Mucosa of descending colon (tissue), 3 donors: ENCODE measurements around the gene CASZ1. TPM values are rescaled to one million over a fixed set of nuclear protein-coding genes. Genes with fewer than 3 reads are reported as not detected.

ENCODE experiments used
- ATAC-seq: fragments of 200-7000 bp; cut with Tn5 transposase; one replicate; pipeline ENCODE4 v1.9.1; 2020; ENCODE audit warnings: mild to moderate bottlenecking, moderate library complexity
- DNase-seq, 3 donors: peaks; one replicate each; pipeline ENCODE4 v3.0.0-alpha.2; 2020
- H3K36me3 ChIP-seq: fragments of 200-600 bp; one replicate; pipeline ENCODE4 v1.8.0; 2021; ENCODE audit warnings: low read depth, mild to moderate bottlenecking
- H3K4me1 ChIP-seq: fragments of 200-600 bp; one replicate; pipeline ENCODE4 v1.8.0; 2021; ENCODE audit warnings: low read depth, mild to moderate bottlenecking
- H3K4me3 ChIP-seq: fragments of 200-600 bp; one replicate; pipeline ENCODE4 v1.8.0; 2021; ENCODE audit warnings: mild to moderate bottlenecking
- H3K9me3 ChIP-seq: fragments of 200-600 bp; one replicate; pipeline ENCODE4 v1.8.0; 2021; ENCODE audit warnings: mild to moderate bottlenecking
- CTCF ChIP-seq: fragments of 200-600 bp; IDR thresholded peaks from one replicate; pipeline ENCODE4 v1.8.0; 2022; ENCODE audit warnings: antibody characterized with exemption, mild to moderate bottlenecking
- intact Hi-C, 2 donors: fragments of 100-400 bp; cut with DNase I in 1 of 2; cut with micrococcal nuclease in 1 of 2; formaldehyde crosslinking; loops; one replicate each; pipeline versions ENCODE4 v1.11.0 to v1.11.1; 2022; cut with DNase I, micrococcal nuclease
- total RNA-seq, 3 donors: library from RNA; stranded (reverse); fragmentation: NEBNext Ultra II Directional in 2 of 3; extraction: Animal tissue kit (Norgen Biotek cat#: 25700) in 2 of 3; gene quantifications; one replicate each; pipeline versions ENCODE4 v1.2.1 to v1.2.4, GENCODE V29; 2021 to 2023
- donor health status: DM: no; HTN: no; CAD: no; lungs with moderate emphysema.
- donor health status: DM: no; HTN: no; CAD: no.
- donor health status: DM: no; HTN: yes; CAD: no.

The CASZ1 gene
- total RNA-seq, 3 donors from 2014 or later, result 66.5 to 110 (median 84.5) TPM

DNA sequence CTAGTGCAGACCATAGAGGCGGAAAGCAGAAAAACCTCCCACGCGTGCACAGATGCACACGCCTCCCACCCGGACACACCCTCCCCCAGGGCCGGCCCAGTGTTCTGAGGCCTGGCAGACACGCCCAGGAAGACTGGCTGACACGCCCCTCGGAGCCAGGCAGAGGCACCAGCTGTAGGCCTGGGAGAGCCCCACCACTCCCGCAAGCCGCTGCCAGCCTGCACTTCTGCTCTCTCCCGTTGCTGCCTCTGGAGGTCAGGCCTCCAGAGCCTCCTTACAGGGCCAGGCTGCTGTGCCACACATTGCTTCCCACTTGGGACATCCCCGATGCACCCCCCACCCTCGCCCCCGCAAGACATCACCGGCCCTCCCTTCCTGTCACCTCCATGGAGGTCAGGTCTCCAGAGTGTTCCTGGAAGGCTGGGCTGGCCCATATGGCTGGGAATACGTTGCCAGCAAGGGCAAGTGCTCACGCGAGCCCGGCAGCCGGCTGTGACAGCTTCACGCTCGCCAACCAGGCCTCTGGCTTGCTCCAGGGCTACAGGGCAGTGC is 40.4 kb downstream of the CASZ1 start:
- no peak overlapping the region for H3K4me3 ChIP-seq
- TF ChIP-seq CTCF, result no peak
- peak; percentile 89 to 94 (median 92) for DNase-seq
- no peaks in the 10 kb centered on the region for H3K9me3 ChIP-seq
- no peaks in the 10 kb centered on the region for H3K36me3 ChIP-seq
- ATAC-seq, result peak; percentile 79
- peaks cover 50% of the 10 kb centered on the region for H3K4me1 ChIP-seq
- intact Hi-C loops, result no loop called here

- Histone ChIP-seq H3K4me1 (peaks cover 37% of the 10 kb centered on the region), H3K4me3 (no peak overlapping the region), H3K9me3 (no peaks in the 10 kb centered on the region), H3K36me3 (no peaks in the 10 kb centered on the region)
- ATAC-seq (no peak), DNase-seq (no peak)
- intact Hi-C loops, result no loop called here
- TF ChIP-seq CTCF, result no peak
Measured at GRCh38 chr1:10754568-10755329, 41.7 kb downstream of the CASZ1 start.

- intact Hi-C loops, result no loop called here
- TF ChIP-seq CTCF, result no peak
- H3K4me3 ChIP-seq, result no peak overlapping the region
- H3K36me3 ChIP-seq, result no peaks in the 10 kb centered on the region
- DNase-seq (no peak), ATAC-seq (no peak)
- no peaks in the 10 kb centered on the region for H3K9me3 ChIP-seq
- H3K4me1 ChIP-seq, result peaks cover 24% of the 10 kb centered on the region
Measured at GRCh38 chr1:10753299-10753698, 43.1 kb downstream of the CASZ1 start.

GRCh38 chr1:10751561-10752085 is 44.8 kb downstream of the CASZ1 start:
- intact Hi-C loops, result no loop called here
- Histone ChIP-seq H3K4me3 (no peak overlapping the region), H3K36me3 (no peaks in the 10 kb centered on the region), H3K4me1 (peaks cover 8% of the 10 kb centered on the region), H3K9me3 (no peaks in the 10 kb centered on the region)
- TF ChIP-seq CTCF, result no peak
- ATAC-seq (no peak), DNase-seq (no peak)

DNA sequence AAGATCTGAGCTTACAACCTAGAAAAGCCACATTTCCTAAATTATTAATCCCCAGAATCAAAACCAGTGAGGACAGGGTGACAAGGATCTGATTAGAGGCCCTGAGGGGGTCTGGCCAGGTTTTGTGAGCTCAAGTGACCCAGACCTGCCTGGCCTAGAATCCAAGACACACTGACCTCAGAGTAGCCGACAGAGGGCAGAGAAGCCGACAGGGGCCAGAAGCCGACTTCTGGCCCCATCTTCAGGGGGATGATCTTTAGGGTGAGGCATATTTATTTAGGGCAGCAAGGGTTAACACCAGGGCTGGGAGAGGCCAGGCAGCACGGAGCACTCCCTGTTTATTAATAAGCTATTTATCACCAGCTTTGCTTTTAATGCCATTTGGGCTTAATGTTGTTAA is 45.3 kb downstream of the CASZ1 start:
- Histone ChIP-seq H3K4me3 (no peak overlapping the region), H3K36me3 (no peaks in the 10 kb centered on the region), H3K9me3 (no peaks in the 10 kb centered on the region), H3K4me1 (peaks cover 3% of the 10 kb centered on the region)
- TF ChIP-seq CTCF, result no peak
- DNase-seq (no peak), ATAC-seq (no peak)
- intact Hi-C loops, result no loop called here
